Stimulated activated naive CD4-positive, alpha-beta T cell (primary cell): ENCODE results near the gene CISH.

Experiments
- DNase-seq, 6 experiments: peaks; one replicate each; lab custom pipeline; 2025; lab: John Stamatoyannopoulos, UW

The CISH gene, protein sequence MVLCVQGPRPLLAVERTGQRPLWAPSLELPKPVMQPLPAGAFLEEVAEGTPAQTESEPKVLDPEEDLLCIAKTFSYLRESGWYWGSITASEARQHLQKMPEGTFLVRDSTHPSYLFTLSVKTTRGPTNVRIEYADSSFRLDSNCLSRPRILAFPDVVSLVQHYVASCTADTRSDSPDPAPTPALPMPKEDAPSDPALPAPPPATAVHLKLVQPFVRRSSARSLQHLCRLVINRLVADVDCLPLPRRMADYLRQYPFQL

GRCh38 chr3:50611464-50612233 is at the start of gene CISH:
TSS of gene CISH (minus strand) at chr3:50611774. CDS start at chr3:50611650, 124 bp downstream.
- DNase-seq, result peak; percentile 89 to 99 (median 94)

GRCh38 chr3:50660386-50660785 is 48.8 kb upstream of the CISH start:
- DNase-seq, result no peak

GRCh38 chr3:50658831-50659230 is 47.3 kb upstream of the CISH start:
- DNase-seq, result no peak

DNA sequence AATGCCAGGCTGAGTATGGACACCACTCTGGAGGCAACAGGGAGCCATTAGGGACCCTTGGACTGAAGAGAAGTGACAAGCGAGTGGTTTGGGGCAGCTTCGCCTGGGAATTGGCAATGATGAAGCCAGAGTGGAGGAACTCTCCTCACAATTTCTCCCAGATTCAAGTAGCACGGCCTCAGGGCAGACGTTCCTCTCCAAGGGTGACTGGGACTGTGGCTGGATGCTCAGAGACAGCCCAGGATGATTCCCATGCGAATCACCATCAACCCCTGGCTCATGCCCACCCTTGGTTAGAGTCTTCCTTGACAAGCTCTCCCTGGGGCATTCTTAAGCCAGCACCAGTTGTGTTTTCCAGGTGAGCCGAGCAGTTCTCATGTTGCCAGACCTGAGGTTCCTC is 46.8 kb upstream of the CISH start:
- DNase-seq, result no peak

DNA sequence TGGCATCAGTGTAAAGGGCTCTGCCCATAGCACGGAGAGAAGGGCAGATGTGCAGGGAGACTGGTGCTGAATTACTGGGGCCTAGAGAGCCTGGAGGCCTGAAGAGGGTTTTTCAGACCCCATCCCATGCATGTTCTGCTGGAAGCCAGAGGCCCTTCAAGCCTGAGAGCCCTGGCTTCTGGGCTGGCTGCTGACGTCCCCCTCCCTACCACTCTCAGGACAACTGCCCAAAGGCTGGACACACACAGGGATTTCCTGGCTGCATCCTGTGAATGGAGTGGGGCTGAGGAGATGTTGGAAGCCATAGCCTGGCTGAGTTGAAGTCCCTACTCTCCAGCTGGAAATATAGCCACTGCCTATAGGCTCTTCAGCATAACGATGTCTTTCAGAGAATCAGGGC is 46.2 kb upstream of the CISH start:
- DNase-seq, result no peak

DNA sequence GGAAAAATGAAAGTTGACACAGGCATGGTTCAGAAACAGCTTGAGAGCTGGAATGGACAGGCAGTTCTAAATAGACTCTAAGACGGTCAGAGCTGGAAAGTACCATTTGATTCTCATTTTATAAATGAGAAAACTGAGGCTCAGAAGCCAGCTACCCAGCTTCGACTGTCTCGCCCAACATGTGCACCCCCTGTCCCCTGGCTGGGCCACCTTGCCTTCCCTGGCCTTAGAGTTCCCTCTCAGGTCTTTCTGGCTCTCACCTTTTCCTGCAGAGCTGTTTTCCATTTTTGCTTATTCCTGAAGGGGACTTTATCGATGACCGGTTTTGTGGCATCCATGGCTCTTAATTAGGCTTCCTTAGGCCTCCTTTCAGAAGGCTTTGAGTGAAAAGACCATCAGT is 45.8 kb upstream of the CISH start:
- no peak for DNase-seq

DNA sequence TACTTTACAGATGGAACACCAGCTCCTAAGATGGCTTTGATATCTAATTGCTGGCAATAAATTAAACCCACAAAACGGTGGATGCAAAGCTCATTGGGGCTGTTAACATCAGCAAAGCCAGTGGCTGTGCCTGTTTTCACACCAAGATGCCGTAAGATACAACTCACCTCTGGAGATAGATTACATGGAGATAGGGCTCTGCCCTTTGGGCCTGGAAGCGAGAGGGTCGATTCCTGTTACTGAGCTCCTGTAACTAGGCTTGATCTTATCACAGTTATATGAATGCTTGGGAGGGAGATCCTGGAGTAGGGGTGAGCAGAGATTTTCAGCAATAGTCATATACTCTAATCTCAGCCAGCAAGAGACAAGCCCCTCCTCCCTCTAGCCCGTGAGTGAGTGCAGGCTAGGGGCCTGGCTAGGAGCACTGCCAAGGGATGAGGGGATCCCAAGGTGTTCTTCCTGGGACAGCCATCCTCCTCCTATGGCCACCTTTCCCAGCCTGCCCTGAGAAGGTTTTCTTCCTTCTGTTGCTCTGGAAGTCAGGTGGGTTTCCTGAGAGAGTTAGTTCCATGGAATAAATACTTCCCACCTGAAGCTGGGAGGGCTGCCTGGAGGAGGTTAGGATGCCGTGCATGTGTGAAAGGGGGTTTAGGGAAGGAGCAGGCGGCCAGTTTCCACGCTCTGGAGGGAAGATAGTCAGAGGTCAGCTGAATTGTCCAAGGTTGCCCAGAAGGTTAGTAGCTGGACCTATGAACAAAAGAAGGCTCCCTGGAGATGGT is 45.0 kb upstream of the CISH start:
- no peak for DNase-seq

- no peak for DNase-seq
Observed at GRCh38 chr3:50655009-50655830, 43.6 kb upstream of the CISH start.

GRCh38 chr3:50653937-50654595 is 42.5 kb upstream of the CISH start:
- DNase-seq, result no peak

- DNase-seq, result peak in 5 of 6 experiments; percentile 8 to 53 (median 37)
Observed at GRCh38 chr3:50652709-50653108, 41.1 kb upstream of the CISH start.

DNA sequence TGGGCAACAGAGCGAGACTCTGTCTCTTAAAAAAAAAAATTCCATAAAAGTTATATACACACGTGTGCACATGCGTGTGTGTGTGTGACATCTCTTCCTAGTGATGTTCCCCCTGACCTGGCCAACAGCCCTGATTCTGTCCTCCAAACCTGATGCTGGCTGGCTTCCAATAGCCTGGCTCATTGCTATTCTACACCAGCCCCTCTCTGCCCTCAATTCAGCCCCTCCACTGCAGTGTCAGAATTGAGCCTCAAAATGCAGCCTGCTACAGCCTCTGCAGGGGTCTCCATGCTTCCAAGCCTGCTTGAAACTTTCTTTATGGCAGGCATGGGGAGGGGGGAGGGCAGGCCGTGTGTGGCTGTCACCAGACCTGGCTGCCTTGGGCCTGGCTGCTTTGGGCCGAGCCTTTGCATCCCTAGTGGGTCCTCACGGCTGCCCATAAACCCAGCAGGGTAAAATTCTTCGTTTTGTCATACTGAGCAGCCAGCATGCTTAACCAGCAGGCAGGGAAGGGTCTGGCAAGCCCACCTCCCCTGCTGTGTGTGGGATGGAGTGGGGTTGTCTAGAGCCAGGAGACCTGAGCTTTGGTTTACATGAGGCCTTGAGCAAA is 40.5 kb upstream of the CISH start:
- DNase-seq, result no peak

DNA sequence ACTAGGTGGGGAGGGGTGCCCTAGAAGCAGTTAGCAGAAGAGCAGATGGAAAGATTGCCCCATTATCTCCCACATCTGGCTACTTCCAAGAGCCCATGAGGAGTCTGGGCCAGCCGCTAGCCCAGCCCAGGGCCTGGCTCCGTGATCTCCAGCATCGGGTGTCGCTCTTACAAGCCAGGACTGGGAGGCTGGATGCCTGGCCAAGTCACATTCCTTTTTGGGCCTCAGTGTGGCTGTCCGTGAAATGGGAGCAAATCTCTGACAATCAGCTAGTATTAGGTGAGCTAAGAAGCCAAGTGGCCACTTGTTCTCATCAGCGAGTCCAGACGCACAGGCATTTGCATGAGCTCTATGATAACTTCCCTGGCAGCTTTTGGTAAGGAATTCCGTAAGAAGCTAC is 39.9 kb upstream of the CISH start:
- DNase-seq, result no peak

- DNase-seq, result no peak
Observed at GRCh38 chr3:50650018-50650417, 38.4 kb upstream of the CISH start.

- no peak for DNase-seq
Observed at GRCh38 chr3:50649451-50649931, 37.9 kb upstream of the CISH start.

- DNase-seq, result no peak
Observed at GRCh38 chr3:50648944-50649343, 37.4 kb upstream of the CISH start.

DNA sequence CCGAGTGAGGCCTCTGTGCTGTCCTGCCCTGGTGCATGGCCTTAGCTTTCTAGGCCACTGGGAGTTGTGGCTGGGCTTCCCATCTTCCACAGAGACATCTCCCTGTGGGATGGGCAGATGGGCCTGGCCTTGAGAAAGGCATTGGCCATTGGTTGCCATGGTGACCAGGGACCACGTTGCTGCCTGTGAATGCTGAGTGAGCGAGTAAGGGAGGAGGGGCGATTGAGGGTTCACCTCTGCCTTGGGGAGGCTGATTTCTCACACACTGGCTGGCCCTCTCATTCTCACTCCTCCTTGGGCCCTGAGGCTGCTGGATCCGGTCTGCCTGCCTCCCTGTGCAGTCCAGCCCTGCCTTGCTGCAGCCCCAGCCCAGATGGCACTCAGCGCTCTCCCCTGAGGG is 36.7 kb upstream of the CISH start:
- no peak for DNase-seq

DNA sequence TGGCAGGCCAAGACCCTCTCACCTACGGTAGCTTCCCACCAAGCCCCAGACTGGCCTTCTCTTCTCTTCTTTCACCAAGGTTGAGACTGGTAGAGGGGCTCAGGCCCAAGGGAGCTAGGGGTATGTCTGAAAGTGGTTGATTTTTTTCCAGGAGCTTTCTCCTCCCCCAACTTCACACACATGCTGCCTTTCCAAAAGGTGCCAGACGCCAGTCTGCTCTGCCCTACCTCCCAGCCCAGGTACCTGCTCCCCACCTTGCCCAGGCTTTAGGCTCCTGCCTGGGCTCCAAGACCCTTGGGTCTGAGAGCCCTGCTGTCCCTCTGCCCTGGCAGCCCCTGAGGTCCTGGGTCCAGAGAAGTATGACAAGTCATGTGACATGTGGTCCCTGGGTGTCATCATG is 33.8 kb upstream of the CISH start:
- no peak for DNase-seq

GRCh38 chr3:50644561-50644960 is 33.0 kb upstream of the CISH start:
- DNase-seq, result no peak

DNA sequence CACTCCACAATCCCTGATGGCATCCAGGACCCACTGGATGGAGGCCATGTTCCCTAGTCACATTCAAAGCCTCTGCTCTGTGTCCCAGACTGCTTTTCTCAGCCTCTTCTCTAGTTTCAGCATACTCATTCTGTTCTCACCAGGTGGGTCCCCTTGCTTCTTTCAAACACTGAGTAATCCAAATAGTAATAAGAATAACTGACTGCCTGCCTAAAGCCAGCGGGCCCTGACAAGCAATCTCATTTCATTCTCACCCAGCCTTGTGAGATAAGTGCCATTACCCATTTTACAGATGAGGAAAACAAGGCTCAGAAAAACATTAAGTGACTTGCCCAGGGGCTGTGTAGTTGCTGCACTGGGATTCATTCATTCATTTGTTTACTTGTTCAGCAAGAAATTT is 30.8 kb upstream of the CISH start:
- no peak for DNase-seq

GRCh38 chr3:50639055-50639494 is 27.5 kb upstream of the CISH start:
- DNase-seq, result no peak

DNA sequence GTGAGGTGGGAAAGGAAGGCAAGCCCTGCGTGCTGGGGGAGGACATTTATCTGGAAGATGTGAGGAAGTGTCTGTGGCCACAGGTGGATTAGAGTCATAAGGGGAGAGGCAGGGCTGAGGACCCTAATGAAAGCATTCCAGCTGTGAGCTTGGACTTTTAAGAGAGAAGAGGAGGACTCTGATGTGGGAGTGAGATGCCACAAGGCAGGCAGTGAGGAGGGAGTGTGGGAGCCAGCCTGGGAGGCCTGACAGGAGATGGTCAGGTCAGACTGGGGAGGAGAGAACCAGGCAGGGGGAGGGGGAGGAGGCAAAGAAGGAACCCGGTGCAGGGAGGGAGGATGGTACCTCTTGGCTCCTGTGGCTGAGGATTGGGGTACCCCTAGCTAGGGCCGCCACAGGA is 26.4 kb upstream of the CISH start:
- DNase-seq, result no peak
